ENCODE data around the gene NHS. TPM values are rescaled to one million over a fixed set of nuclear protein-coding genes. Genes with fewer than 3 reads are reported as not detected.
"Not testable (repeated sequence)": the region's sequence is repeated elsewhere in the genome, so short reads cannot be mapped to it uniquely, and the experiment has no call there.

The NHS gene
- total and polyA plus RNA-seq, 4 donors: 4.3 to 28.2 (median 13.3) TPM

- ATAC-seq (ENCODE audit: low FRiP score) (no peak), DNase-seq (no peak)
- H3K27me3 ChIP-seq (ENCODE audit: control insufficient read depth in 1 of 2, insufficient read depth in 2 of 2, low read length in 1 of 2): no peaks in the 10 kb centered on the region
- no peaks in the 10 kb centered on the region for H3K36me3 ChIP-seq (ENCODE audit: control insufficient read depth in 1 of 2, insufficient read depth in 2 of 2, low read length in 1 of 2)
- no peak overlapping the region for H3K4me3 ChIP-seq (ENCODE audit: low read length in 2 of 2)
- 4 to 16% methylated on average over 2 of the region's 2 CpGs for WGBS, 2 donors
- H3K27ac ChIP-seq (ENCODE audit: low read depth in 1 of 2, low read length in 2 of 2): no peak overlapping the region
- intact Hi-C loops (cut with DNase I): no loop called here
- no peaks in the 10 kb centered on the region for H3K9me3 ChIP-seq (ENCODE audit: control insufficient read depth, low read length)
- H3K4me1 ChIP-seq (ENCODE audit: control insufficient read depth in 1 of 2, insufficient read depth in 2 of 2, low read length in 2 of 2): peaks cover 0 to 3% of the 10 kb centered on the region in 2 donors
Measured at GRCh38 chrX:17567821-17568220, 192.8 kb downstream of the NHS start.

- H3K9me3 ChIP-seq (ENCODE audit: control insufficient read depth, low read length); DNase-seq; H3K27ac ChIP-seq (ENCODE audit: low read depth in 1 of 2, low read length in 2 of 2); H3K36me3 ChIP-seq (ENCODE audit: control insufficient read depth in 1 of 2, insufficient read depth in 2 of 2, low read length in 1 of 2); H3K4me1 ChIP-seq (ENCODE audit: control insufficient read depth in 1 of 2, insufficient read depth in 2 of 2, low read length in 2 of 2); intact Hi-C loops (cut with DNase I); ATAC-seq (ENCODE audit: low FRiP score); H3K4me3 ChIP-seq (ENCODE audit: low read length in 2 of 2); H3K27me3 ChIP-seq (ENCODE audit: control insufficient read depth in 1 of 2, insufficient read depth in 2 of 2, low read length in 1 of 2): not testable (repeated sequence)
- WGBS, 2 donors: 87 to 98% methylated on average over 3 of the region's 3 CpGs
Measured at GRCh38 chrX:17568804-17569203, 193.8 kb downstream of the NHS start.

GRCh38 chrX:17579026-17579425 is 204.0 kb downstream of the NHS start:
- DNase-seq (no peak), ATAC-seq (ENCODE audit: low FRiP score) (no peak)
- 8 to 30% methylated on average over 5 of the region's 5 CpGs for WGBS, 2 donors
- no peak overlapping the region for H3K27ac ChIP-seq (ENCODE audit: low read depth in 1 of 2, low read length in 2 of 2)
- H3K36me3 ChIP-seq (ENCODE audit: control insufficient read depth in 1 of 2, insufficient read depth in 2 of 2, low read length in 1 of 2): no peaks in the 10 kb centered on the region
- intact Hi-C loops (cut with DNase I): no loop called here
- H3K27me3 ChIP-seq (ENCODE audit: control insufficient read depth in 1 of 2, insufficient read depth in 2 of 2, low read length in 1 of 2): no peaks in the 10 kb centered on the region
- H3K9me3 ChIP-seq (ENCODE audit: control insufficient read depth, low read length): no peaks in the 10 kb centered on the region
- no peaks in the 10 kb centered on the region for H3K4me1 ChIP-seq (ENCODE audit: control insufficient read depth in 1 of 2, insufficient read depth in 2 of 2, low read length in 2 of 2)
- H3K4me3 ChIP-seq (ENCODE audit: low read length in 2 of 2): no peak overlapping the region

GRCh38 chrX:17580539-17581152 is 205.6 kb downstream of the NHS start:
- Histone ChIP-seq H3K36me3 (ENCODE audit: control insufficient read depth in 1 of 2, insufficient read depth in 2 of 2, low read length in 1 of 2) (no peaks in the 10 kb centered on the region), H3K4me1 (ENCODE audit: control insufficient read depth in 1 of 2, insufficient read depth in 2 of 2, low read length in 2 of 2) (peaks cover 0 to 2% of the 10 kb centered on the region in 2 donors), H3K4me3 (ENCODE audit: low read length in 2 of 2) (no peak overlapping the region), H3K9me3 (ENCODE audit: control insufficient read depth, low read length) (no peaks in the 10 kb centered on the region), H3K27ac (ENCODE audit: low read depth in 1 of 2, low read length in 2 of 2) (peak overlapping the region in 1 of 2 donors; percentile 92), H3K27me3 (ENCODE audit: control insufficient read depth in 1 of 2, insufficient read depth in 2 of 2, low read length in 1 of 2) (no peaks in the 10 kb centered on the region)
- ATAC-seq (ENCODE audit: low FRiP score) (peak; percentile 67), DNase-seq (no peak)
- intact Hi-C loops (cut with DNase I): loop anchor here in 1 of 2 donors (10.0 kb wide), 1 partner anchor 86 kb away; no protein-coding TSS in a partner anchor
- WGBS, 2 donors: 18 to 34% methylated on average over 6 of the region's 6 CpGs

GRCh38 chrX:17581641-17582040 is 206.6 kb downstream of the NHS start:
- H3K27ac ChIP-seq (ENCODE audit: low read depth in 1 of 2, low read length in 2 of 2): no peak overlapping the region
- H3K4me1 ChIP-seq (ENCODE audit: control insufficient read depth in 1 of 2, insufficient read depth in 2 of 2, low read length in 2 of 2): peaks cover 0 to 2% of the 10 kb centered on the region in 2 donors
- no peaks in the 10 kb centered on the region for H3K36me3 ChIP-seq (ENCODE audit: control insufficient read depth in 1 of 2, insufficient read depth in 2 of 2, low read length in 1 of 2)
- no peaks in the 10 kb centered on the region for H3K9me3 ChIP-seq (ENCODE audit: control insufficient read depth, low read length)
- intact Hi-C loops (cut with DNase I): loop anchor here in 1 of 2 donors (10.0 kb wide), 1 partner anchor 87 kb away; no protein-coding TSS in a partner anchor
- WGBS, 2 donors: 18 to 31% methylated on average over 5 of the region's 5 CpGs
- H3K27me3 ChIP-seq (ENCODE audit: control insufficient read depth in 1 of 2, insufficient read depth in 2 of 2, low read length in 1 of 2): no peaks in the 10 kb centered on the region
- DNase-seq (no peak), ATAC-seq (ENCODE audit: low FRiP score) (no peak)
- no peak overlapping the region for H3K4me3 ChIP-seq (ENCODE audit: low read length in 2 of 2)

GRCh38 chrX:17584248-17584681 is 209.3 kb downstream of the NHS start:
- 1 to 13% methylated on average over 4 of the region's 4 CpGs for WGBS, 2 donors
- Histone ChIP-seq H3K4me3 (ENCODE audit: low read length in 2 of 2) (no peak overlapping the region), H3K27me3 (ENCODE audit: control insufficient read depth in 1 of 2, insufficient read depth in 2 of 2, low read length in 1 of 2) (no peaks in the 10 kb centered on the region), H3K4me1 (ENCODE audit: control insufficient read depth in 1 of 2, insufficient read depth in 2 of 2, low read length in 2 of 2) (peaks cover 0 to 2% of the 10 kb centered on the region in 2 donors), H3K9me3 (ENCODE audit: control insufficient read depth, low read length) (no peaks in the 10 kb centered on the region), H3K27ac (ENCODE audit: low read depth in 1 of 2, low read length in 2 of 2) (no peak overlapping the region), H3K36me3 (ENCODE audit: control insufficient read depth in 1 of 2, insufficient read depth in 2 of 2, low read length in 1 of 2) (no peaks in the 10 kb centered on the region)
- no peak for ATAC-seq (ENCODE audit: low FRiP score)
- DNase-seq: no peak
- intact Hi-C loops (cut with DNase I): loop anchor here in 1 of 2 donors (10.0 kb wide), 1 partner anchor 89 kb away; no protein-coding TSS in a partner anchor

- ATAC-seq (ENCODE audit: low FRiP score) (no peak), DNase-seq (no peak)
- 79 to 80% methylated on average over 3 of the region's 3 CpGs for WGBS, 2 donors
- no peak overlapping the region for H3K4me3 ChIP-seq (ENCODE audit: low read length in 2 of 2)
- H3K27me3 ChIP-seq (ENCODE audit: control insufficient read depth in 1 of 2, insufficient read depth in 2 of 2, low read length in 1 of 2): no peaks in the 10 kb centered on the region
- H3K9me3 ChIP-seq (ENCODE audit: control insufficient read depth, low read length): no peaks in the 10 kb centered on the region
- H3K4me1 ChIP-seq (ENCODE audit: control insufficient read depth in 1 of 2, insufficient read depth in 2 of 2, low read length in 2 of 2): peaks cover 0 to 2% of the 10 kb centered on the region in 2 donors
- intact Hi-C loops (cut with DNase I): loop anchor here in 1 of 2 donors (10.0 kb wide), 1 partner anchor 90 kb away; no protein-coding TSS in a partner anchor
- H3K27ac ChIP-seq (ENCODE audit: low read depth in 1 of 2, low read length in 2 of 2): no peak overlapping the region
- H3K36me3 ChIP-seq (ENCODE audit: control insufficient read depth in 1 of 2, insufficient read depth in 2 of 2, low read length in 1 of 2): no peaks in the 10 kb centered on the region
Measured at GRCh38 chrX:17585006-17585405, 210.0 kb downstream of the NHS start.

GRCh38 chrX:17587366-17587765 is 212.4 kb downstream of the NHS start:
- intact Hi-C loops (cut with DNase I): loop anchor here in 1 of 2 donors (10.0 kb wide), 1 partner anchor 93 kb away; no protein-coding TSS in a partner anchor
- Histone ChIP-seq H3K4me3 (ENCODE audit: low read length in 2 of 2) (no peak overlapping the region), H3K27me3 (ENCODE audit: control insufficient read depth in 1 of 2, insufficient read depth in 2 of 2, low read length in 1 of 2) (no peaks in the 10 kb centered on the region), H3K36me3 (ENCODE audit: control insufficient read depth in 1 of 2, insufficient read depth in 2 of 2, low read length in 1 of 2) (no peaks in the 10 kb centered on the region), H3K9me3 (ENCODE audit: control insufficient read depth, low read length) (no peaks in the 10 kb centered on the region), H3K27ac (ENCODE audit: low read depth in 1 of 2, low read length in 2 of 2) (no peak overlapping the region), H3K4me1 (ENCODE audit: control insufficient read depth in 1 of 2, insufficient read depth in 2 of 2, low read length in 2 of 2) (peaks cover 0 to 2% of the 10 kb centered on the region in 2 donors)
- DNase-seq (no peak), ATAC-seq (ENCODE audit: low FRiP score) (no peak)
- WGBS, 2 donors: 81 to 96% methylated on average over 6 of the region's 6 CpGs

- no peak overlapping the region for H3K27ac ChIP-seq (ENCODE audit: low read depth in 1 of 2, low read length in 2 of 2)
- H3K4me1 ChIP-seq (ENCODE audit: control insufficient read depth in 1 of 2, insufficient read depth in 2 of 2, low read length in 2 of 2): peaks cover 0 to 2% of the 10 kb centered on the region in 2 donors
- no peak overlapping the region for H3K4me3 ChIP-seq (ENCODE audit: low read length in 2 of 2)
- no peaks in the 10 kb centered on the region for H3K36me3 ChIP-seq (ENCODE audit: control insufficient read depth in 1 of 2, insufficient read depth in 2 of 2, low read length in 1 of 2)
- WGBS, 2 donors: 69 to 85% methylated on average over 3 of the region's 3 CpGs
- ATAC-seq (ENCODE audit: low FRiP score) (no peak), DNase-seq (no peak)
- no peaks in the 10 kb centered on the region for H3K9me3 ChIP-seq (ENCODE audit: control insufficient read depth, low read length)
- H3K27me3 ChIP-seq (ENCODE audit: control insufficient read depth in 1 of 2, insufficient read depth in 2 of 2, low read length in 1 of 2): no peaks in the 10 kb centered on the region
- intact Hi-C loops (cut with DNase I): loop anchor here in 1 of 2 donors (10.0 kb wide), 1 partner anchor 94 kb away; no protein-coding TSS in a partner anchor
Measured at GRCh38 chrX:17588303-17588702, 213.3 kb downstream of the NHS start.

Measured in aorta (tissue), 5 donors.